Astrocyte of the spinal cord (primary cell): Measurements from ENCODE around the gene NAPB.
A peak's percentile ranks its signal among the peaks of the same experiment; 100 is the strongest.

Experiments
- DNase-seq: peaks from one replicate; pipeline ENCODE4 v3.0.0; 2011; ENCODE audit warnings: low read depth, low spot score
- H3K4me3 ChIP-seq: 2 replicates; pipeline ENCODE4 v1.5.1; 2011; ENCODE audit warnings: low read depth, mild to moderate bottlenecking, low read length, moderate library complexity
- CTCF ChIP-seq: IDR thresholded peaks from 2 replicates; pipeline ENCODE4 v1.5.1; 2012; ENCODE audit warnings: low read depth, mild to moderate bottlenecking, low read length, inconsistent platforms
- in situ Hi-C: cut with HindIII; loops from 2 replicates; pipeline ENCODE4 v1.10.0; 2017; ENCODE audit warnings: low sequenced_read_pairs

NAPB gene

GRCh38 chr20:23358923-23359593, 62.2 kb downstream of the NAPB start:
- no peak overlapping the region for H3K4me3 ChIP-seq
- no peak for TF ChIP-seq CTCF
- in situ Hi-C loops = no loop called here
- no peak for DNase-seq

- peak overlapping the region; percentile 21 for H3K4me3 ChIP-seq
- no peak for DNase-seq
- TF ChIP-seq CTCF = no peak
- in situ Hi-C loops = no loop called here
These were observed 62.8 kb downstream of the NAPB start for GRCh38 chr20:23358563-23358906.

GRCh38 chr20:23357767-23358562, 63.3 kb downstream of the NAPB start:
- in situ Hi-C loops = no loop called here
- H3K4me3 ChIP-seq = peak overlapping the region; percentile 63

DNA sequence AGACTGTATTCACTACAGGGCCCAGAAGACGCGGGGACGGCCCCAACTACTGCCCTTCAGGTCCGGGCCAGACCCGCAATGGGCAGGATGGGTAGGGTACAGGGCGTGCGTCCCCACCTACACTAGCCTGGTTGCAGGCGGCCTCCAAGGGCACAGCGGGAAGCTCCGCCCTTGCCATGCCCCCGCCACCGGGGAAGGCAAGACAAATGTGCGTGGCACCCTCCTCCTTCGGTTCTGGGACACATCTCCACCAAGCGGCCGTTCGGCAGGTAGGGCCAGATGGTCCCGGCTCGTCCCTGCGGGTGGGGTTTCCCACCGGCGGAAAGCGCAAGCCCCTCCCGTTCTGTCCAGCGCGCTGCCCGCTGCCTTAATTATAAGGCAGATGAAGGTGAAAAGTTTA, 65.1 kb downstream of the NAPB start:
- no peak for TF ChIP-seq CTCF
- H3K4me3 ChIP-seq = no peak overlapping the region
- in situ Hi-C loops = no loop called here
- DNase-seq = no peak

More at GRCh38 chr20:23357767-23358562, 63.3 kb downstream of the NAPB start:
- DNase-seq = peak; percentile 100
- TF ChIP-seq CTCF = no peak

DNA sequence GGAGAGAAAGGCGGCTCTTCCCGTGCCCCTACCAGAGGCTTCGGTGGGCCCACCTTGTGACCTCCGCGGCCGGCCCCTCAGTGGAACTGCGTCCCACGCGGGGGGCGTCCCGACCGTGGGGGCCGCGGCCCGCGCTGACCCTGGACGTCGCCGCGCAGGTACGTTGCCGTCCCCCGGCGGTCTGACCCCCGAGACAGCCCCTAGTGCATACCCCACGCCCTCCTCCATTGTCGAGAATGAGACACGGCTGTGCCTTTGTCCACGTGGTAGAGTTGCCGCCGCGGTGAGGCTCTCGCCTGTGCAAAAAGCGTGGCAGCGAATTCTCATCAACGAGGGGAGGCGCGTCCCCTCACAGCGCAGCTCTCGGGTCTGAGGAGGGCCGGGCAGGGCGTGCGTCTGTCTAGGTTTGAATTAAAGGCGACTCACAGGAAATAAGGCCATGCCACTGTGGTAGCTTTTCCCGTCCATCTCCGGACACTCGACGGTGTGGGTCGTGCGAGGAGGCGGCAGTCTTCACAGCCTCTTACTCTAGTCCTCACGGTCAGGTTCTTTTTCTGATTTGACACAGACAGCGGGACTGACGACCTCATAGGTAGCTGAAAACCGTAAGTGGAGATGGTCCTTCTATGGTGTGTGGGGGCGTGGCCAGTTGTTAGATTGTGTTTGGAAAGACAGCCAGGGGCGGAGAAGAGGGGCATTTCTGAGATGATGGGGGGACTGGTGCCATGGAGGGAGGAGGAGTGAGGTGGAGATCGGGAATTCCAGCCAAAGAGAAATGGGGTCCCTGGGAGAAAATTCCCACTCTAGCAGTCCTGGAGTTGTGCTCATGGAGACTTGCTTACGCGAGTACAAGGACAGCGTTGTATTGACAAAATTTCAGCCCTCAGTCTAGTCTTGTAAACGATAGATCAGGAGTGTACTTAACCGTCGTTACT, 70.1 kb downstream of the NAPB start:
- peak; percentile 47 for DNase-seq
- TF ChIP-seq CTCF = no peak
- in situ Hi-C loops = no loop called here
- H3K4me3 ChIP-seq = peak overlapping the region; percentile 85

DNA sequence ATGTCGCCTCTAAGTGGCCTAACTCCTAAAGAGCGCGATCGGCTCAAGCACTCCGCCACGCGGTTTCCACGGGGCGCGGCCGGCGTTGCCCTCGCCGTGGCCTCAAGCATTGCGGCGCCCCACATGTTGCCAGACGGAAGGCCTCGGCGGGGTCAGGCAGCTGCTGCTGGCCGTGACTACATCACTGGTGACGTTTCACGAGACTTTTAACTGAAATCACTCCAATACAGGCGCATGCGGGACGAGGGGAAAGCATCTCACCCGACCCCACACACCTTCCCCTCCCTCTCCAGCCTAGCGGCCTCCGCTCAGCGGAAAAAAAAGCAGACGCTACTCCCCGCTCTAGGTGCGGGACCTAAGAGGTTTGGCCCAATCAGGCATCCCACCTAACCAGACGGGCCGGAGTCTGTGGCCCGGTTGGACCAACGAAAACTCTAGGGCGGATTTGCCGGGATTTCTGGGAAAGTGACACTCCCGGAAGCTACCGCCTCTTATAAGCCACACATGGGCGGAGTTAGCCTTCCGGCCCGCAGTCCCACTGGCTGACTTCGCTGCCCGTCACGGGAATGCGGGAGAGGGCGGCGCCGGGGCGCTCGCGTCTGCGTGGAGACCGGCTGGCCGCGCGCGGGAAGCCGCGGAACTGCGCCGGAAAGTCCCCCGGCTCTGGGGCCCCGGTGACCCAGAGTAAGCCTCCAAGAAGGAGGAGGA, 70.9 kb downstream of the NAPB start, which contains the start of gene NXT1:
TSS of gene NXT1 (plus strand) at position 596 of the 708 bp plus-strand sequence. CDS start 3,251 bp downstream, outside the sequence.
- peak; percentile 99 for DNase-seq
- in situ Hi-C loops = no loop called here
- peak within 1 kb of the TSS; percentile 85 for H3K4me3 ChIP-seq
- TF ChIP-seq CTCF = peak; percentile 6
